ENCODE results near the gene RTL10. TPM values are rescaled to one million over a fixed set of nuclear protein-coding genes. Genes with fewer than 3 reads are reported as not detected.

RTL10 gene
- total RNA-seq, 1 donor from 2014 or later = 27.2 TPM

DNA sequence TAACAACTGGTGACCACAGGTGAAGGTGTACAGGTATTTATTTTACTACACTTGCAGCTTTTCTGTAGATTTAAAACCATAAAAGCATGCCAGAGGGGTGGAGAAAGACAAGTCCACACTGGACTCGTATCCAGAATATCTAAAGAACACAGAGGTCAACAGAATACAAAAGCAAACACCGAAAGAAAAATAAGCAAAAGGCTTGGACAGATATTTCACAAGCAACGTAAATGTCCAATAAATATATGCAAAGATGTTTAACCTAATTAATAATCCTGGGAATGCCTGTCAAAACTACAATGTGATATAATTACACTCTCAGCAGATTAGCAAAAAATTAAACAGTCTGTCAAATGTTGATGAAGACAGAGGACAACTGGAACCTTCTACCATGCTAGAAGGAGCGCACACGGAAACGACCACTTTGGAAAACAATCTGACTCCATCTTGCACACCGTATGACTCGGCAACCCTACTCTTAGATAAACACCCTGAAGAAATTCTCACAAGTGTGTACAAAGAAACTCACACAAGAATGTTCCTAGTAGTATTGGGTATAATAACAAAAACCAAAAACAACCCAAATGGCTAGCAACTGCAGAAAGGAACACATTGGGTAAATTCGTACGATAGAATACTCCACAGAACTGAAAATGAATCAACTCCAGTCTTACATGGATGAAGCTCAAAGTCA is 27.2 kb downstream of the RTL10 start:
- Mint-ChIP-seq H3K4me1 (ENCODE audit: low read depth) (no peaks in the 10 kb centered on the region), H3K36me3 (ENCODE audit: insufficient read depth) (peaks cover 2% of the 10 kb centered on the region), H3K27me3 (no peaks in the 10 kb centered on the region), H3K9me3 (ENCODE audit: low read depth) (peaks cover 4% of the 10 kb centered on the region), H3K4me3 (ENCODE audit: low read depth) (no peak overlapping the region), H3K27ac (no peak overlapping the region)
- DNase-seq (ENCODE audit: low spot score, unreplicated experiment) = no peak
- TF ChIP-seq, protein P1, sequence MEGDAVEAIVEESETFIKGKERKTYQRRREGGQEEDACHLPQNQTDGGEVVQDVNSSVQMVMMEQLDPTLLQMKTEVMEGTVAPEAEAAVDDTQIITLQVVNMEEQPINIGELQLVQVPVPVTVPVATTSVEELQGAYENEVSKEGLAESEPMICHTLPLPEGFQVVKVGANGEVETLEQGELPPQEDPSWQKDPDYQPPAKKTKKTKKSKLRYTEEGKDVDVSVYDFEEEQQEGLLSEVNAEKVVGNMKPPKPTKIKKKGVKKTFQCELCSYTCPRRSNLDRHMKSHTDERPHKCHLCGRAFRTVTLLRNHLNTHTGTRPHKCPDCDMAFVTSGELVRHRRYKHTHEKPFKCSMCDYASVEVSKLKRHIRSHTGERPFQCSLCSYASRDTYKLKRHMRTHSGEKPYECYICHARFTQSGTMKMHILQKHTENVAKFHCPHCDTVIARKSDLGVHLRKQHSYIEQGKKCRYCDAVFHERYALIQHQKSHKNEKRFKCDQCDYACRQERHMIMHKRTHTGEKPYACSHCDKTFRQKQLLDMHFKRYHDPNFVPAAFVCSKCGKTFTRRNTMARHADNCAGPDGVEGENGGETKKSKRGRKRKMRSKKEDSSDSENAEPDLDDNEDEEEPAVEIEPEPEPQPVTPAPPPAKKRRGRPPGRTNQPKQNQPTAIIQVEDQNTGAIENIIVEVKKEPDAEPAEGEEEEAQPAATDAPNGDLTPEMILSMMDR (IDR thresholded peaks at IDR 0.05; ENCODE audit: unreplicated experiment) = no peak

DNA sequence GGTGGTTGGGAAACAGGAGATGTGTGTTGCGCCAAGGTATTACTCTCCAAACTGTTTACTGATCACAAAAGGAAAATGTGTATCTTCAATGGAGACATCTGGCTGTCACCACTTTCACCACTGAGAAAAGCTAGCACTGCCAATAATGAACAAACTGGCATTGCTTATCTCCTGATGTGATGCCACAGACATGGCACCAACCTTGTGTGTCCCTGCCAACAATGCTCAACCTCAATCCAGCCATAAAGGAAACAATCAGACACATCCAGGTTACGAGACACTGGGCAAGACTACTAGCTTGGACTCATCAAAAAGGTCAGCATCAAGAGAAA is 28.1 kb downstream of the RTL10 start:
- H3K27me3 Mint-ChIP-seq = no peaks in the 10 kb centered on the region
- H3K9me3 Mint-ChIP-seq (ENCODE audit: low read depth) = peaks cover 4% of the 10 kb centered on the region
- H3K4me1 Mint-ChIP-seq (ENCODE audit: low read depth) = no peaks in the 10 kb centered on the region
- TF ChIP-seq, protein P1 (IDR thresholded peaks at IDR 0.05; ENCODE audit: unreplicated experiment) = no peak
- no peak overlapping the region for H3K27ac Mint-ChIP-seq
- H3K36me3 Mint-ChIP-seq (ENCODE audit: insufficient read depth) = peaks cover 2% of the 10 kb centered on the region
- no peak for DNase-seq (ENCODE audit: low spot score, unreplicated experiment)
- H3K4me3 Mint-ChIP-seq (ENCODE audit: low read depth) = no peak overlapping the region

DNA sequence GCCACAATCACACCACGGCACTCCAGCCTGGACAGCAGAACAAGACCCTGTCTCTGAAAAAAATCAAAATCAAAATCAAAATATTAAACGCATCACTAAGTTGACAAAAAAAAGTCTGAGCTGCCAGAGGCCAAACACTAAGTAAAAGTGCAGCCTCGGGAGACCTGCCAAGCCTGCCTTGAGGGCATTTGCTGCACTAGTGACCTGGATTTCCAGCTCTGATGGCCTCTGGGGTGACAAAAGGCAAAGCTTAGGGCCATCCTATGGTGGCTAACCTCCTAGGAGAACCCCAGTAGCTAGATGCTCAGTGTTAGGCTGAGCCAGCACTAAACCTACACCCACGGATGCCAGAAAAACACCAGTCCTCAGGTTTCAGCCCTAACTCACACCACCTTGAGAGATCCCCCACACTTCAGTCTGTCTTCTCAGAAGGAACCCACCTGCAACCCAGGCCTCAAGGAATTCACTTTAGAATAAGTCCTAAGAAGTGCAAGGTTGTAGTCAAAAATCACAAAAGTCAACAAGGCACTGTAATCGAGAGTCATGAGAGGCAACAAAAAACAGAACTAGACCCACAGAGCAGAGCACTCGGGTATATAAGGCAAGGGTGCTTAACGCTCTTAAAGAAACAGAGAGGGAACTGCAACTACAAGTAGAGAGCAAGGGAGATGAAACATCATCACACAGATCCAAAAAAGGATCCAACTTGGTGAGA is 28.6 kb downstream of the RTL10 start:
- no peak overlapping the region for H3K4me3 Mint-ChIP-seq (ENCODE audit: low read depth)
- H3K27ac Mint-ChIP-seq = peak overlapping the region; percentile 25
- H3K36me3 Mint-ChIP-seq (ENCODE audit: insufficient read depth) = peaks cover 2% of the 10 kb centered on the region
- H3K9me3 Mint-ChIP-seq (ENCODE audit: low read depth) = peaks cover 4% of the 10 kb centered on the region
- TF ChIP-seq, protein P1 (IDR thresholded peaks at IDR 0.05; ENCODE audit: unreplicated experiment) = no peak
- no peak for DNase-seq (ENCODE audit: low spot score, unreplicated experiment)
- no peaks in the 10 kb centered on the region for H3K4me1 Mint-ChIP-seq (ENCODE audit: low read depth)
- no peaks in the 10 kb centered on the region for H3K27me3 Mint-ChIP-seq

DNA sequence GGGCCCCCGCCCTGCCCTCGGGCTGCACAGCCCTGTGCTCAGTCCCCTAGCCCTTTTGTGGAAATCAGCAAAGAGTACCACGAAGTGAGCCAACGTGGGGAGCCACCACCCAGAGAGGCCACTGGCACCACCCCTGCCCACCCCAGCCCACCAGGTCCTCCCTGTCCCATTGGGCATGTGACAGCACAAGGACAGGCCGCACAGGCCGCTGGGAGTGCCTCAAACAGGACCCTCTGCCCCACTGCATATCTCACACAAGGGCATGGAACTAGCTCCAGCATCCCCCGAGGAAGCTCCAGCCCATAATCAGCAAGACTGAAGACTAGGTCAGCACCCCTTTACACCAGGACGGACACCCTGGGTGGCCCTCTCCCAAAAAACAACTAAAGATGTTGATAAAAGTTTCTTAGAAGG is 29.7 kb downstream of the RTL10 start:
- peaks cover 4% of the 10 kb centered on the region for H3K9me3 Mint-ChIP-seq (ENCODE audit: low read depth)
- H3K36me3 Mint-ChIP-seq (ENCODE audit: insufficient read depth) = peaks cover 2% of the 10 kb centered on the region
- H3K4me1 Mint-ChIP-seq (ENCODE audit: low read depth) = no peaks in the 10 kb centered on the region
- H3K27ac Mint-ChIP-seq = no peak overlapping the region
- TF ChIP-seq, protein P1 (IDR thresholded peaks at IDR 0.05; ENCODE audit: unreplicated experiment) = no peak
- H3K4me3 Mint-ChIP-seq (ENCODE audit: low read depth) = no peak overlapping the region
- no peak for DNase-seq (ENCODE audit: low spot score, unreplicated experiment)
- H3K27me3 Mint-ChIP-seq = no peaks in the 10 kb centered on the region

DNA sequence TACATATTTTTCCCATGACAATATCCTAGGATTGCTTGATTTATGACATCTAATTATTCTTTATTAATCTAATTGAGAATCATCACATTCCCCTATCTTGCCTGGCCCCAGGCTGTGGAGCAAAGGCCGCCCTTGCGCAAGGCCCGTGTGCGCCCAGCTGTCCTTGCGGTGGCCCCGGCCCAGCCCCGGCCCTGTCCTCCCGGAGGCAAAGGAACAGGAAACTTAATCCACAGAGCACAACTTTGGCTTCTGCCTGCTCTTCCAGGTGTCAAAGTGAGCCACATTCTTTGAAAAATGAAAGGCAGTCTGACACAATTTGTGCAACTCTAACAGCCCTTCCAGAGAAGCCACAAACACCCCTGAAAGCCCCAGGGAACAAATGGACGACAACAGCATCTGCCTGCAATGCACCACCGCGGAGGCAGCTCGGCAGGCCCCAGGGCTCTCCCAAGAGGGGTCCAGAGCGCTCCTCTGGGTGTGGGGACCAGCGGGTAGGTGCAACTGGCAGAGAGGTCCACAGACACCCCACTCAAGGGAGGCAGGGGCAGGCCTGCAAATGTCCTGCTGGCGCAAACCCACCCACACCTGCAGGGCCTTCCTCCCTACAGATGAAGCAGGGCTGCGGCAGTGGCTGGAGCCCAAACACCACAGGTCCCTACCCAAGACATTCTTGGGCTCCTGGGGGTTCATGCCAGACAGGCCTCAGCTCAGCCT is 30.3 kb downstream of the RTL10 start:
- Mint-ChIP-seq H3K27ac (no peak overlapping the region), H3K36me3 (ENCODE audit: insufficient read depth) (peaks cover 2% of the 10 kb centered on the region), H3K9me3 (ENCODE audit: low read depth) (peaks cover 4% of the 10 kb centered on the region), H3K4me3 (ENCODE audit: low read depth) (no peak overlapping the region), H3K27me3 (no peaks in the 10 kb centered on the region), H3K4me1 (ENCODE audit: low read depth) (no peaks in the 10 kb centered on the region)
- TF ChIP-seq, protein P1 (IDR thresholded peaks at IDR 0.05; ENCODE audit: unreplicated experiment) = no peak
- DNase-seq (ENCODE audit: low spot score, unreplicated experiment) = no peak
